Stimulated activated CD8-positive, alpha-beta memory T cell treated with anti-CD3 and anti-CD28 coated beads, Interleukin-7, amount 100 ng/mL, for 48 hours (primary cell): Measurements from ENCODE around the gene RNU2-63P.
"Not testable (repeated sequence)": the region's sequence is repeated elsewhere in the genome, so short reads cannot be mapped to it uniquely, and the experiment has no call there.

ENCODE experiments used
- DNase-seq, 2 donors: peaks; one replicate each; pipeline ENCODE4 v3.0.0-alpha.2; 2020; ENCODE audit warnings: low read depth in 1 of 2; ENCODE audit errors: extremely low read depth in 1 of 2

RNU2-63P gene

GRCh38 chr2:87987473-87987872 is 28.9 kb downstream of the RNU2-63P start:
- not testable (repeated sequence) for DNase-seq

GRCh38 chr2:87985902-87986301 is 30.4 kb downstream of the RNU2-63P start:
- DNase-seq = not testable (repeated sequence)

- not testable (repeated sequence) for DNase-seq
These were observed 35.2 kb downstream of the RNU2-63P start for GRCh38 chr2:87981182-87981581.

GRCh38 chr2:87972385-87972784 is 44.0 kb downstream of the RNU2-63P start:
- not testable (repeated sequence) for DNase-seq
